Hematopoietic multipotent progenitor cell treated with erythropoietin and hydrocortisone succinate and interleukin-3 and kit ligand, for 8 days (in vitro differentiated cells): ENCODE measurements around the gene FCHSD2.

Experiments
- DNase-seq: peaks from one replicate; pipeline ENCODE4 v3.0.0-alpha.2; 2015

The FCHSD2 gene

GRCh38 chr11:73171436-73172161 lies 29.5 kb upstream of the FCHSD2 start:
- DNase-seq: no peak

GRCh38 chr11:73170140-73170539 lies 28.0 kb upstream of the FCHSD2 start:
- DNase-seq: no peak

- no peak for DNase-seq
Observed at GRCh38 chr11:73168925-73169579, 26.9 kb upstream of the FCHSD2 start.

- no peak for DNase-seq
Observed at GRCh38 chr11:73167363-73167954, 25.3 kb upstream of the FCHSD2 start.

GRCh38 chr11:73164803-73165540 lies 22.9 kb upstream of the FCHSD2 start:
- DNase-seq: no peak

GRCh38 chr11:73163638-73164174 lies 21.6 kb upstream of the FCHSD2 start:
- DNase-seq: no peak

GRCh38 chr11:73162196-73162740 lies 20.1 kb upstream of the FCHSD2 start:
- no peak for DNase-seq

- no peak for DNase-seq
Observed at GRCh38 chr11:73160005-73160760, 18.1 kb upstream of the FCHSD2 start.

GRCh38 chr11:73159297-73159696 lies 17.2 kb upstream of the FCHSD2 start:
- no peak for DNase-seq

- DNase-seq: no peak
Observed at GRCh38 chr11:73158356-73159051, 16.4 kb upstream of the FCHSD2 start.

GRCh38 chr11:73157101-73158010 lies 15.2 kb upstream of the FCHSD2 start:
- DNase-seq: no peak

GRCh38 chr11:73156686-73157085 lies 14.6 kb upstream of the FCHSD2 start:
- DNase-seq: no peak

- DNase-seq: no peak
Observed at GRCh38 chr11:73156114-73156513, 14.0 kb upstream of the FCHSD2 start.

- no peak for DNase-seq
Observed at GRCh38 chr11:73155102-73155501, 13.0 kb upstream of the FCHSD2 start.

GRCh38 chr11:73154178-73154577 lies 12.1 kb upstream of the FCHSD2 start:
- peak; percentile 68 for DNase-seq

GRCh38 chr11:73152861-73153483 lies 10.9 kb upstream of the FCHSD2 start:
- no peak for DNase-seq

GRCh38 chr11:73152086-73152853 lies 10.2 kb upstream of the FCHSD2 start:
- no peak for DNase-seq

GRCh38 chr11:73151416-73151815 lies 9.3 kb upstream of the FCHSD2 start:
- no peak for DNase-seq

GRCh38 chr11:73149105-73149504 lies 7.0 kb upstream of the FCHSD2 start:
- DNase-seq: no peak
